Natural killer cell (primary cell): Measurements from ENCODE around the gene MRPS35. TPM values are rescaled to one million over a fixed set of nuclear protein-coding genes. Genes with fewer than 3 reads are reported as not detected.
"Not testable (repeated sequence)": the region's sequence is repeated elsewhere in the genome, so short reads cannot be mapped to it uniquely, and the experiment has no call there.

ENCODE experiments used
- ATAC-seq, 3 donors: fragments of 150-1000 bp in 2 of 3; fragments of 200-7000 bp in 1 of 3; cut with Tn5 transposase; 1 replicate in 1 of 3; 2 replicates in 2 of 3; pipeline ENCODE4 v1.10.0; 2021; ENCODE audit warnings: mild to moderate bottlenecking in 2 of 3, moderate library complexity in 2 of 3
- DNase-seq, 2 donors: peaks; one replicate each; pipeline versions ENCODE4 v3.0.0 to v3.0.0-alpha.2; 2013 to 2021; ENCODE audit warnings: mixed read lengths in 1 of 2
- H3K27ac ChIP-seq: one replicate; pipeline ENCODE4 v1.5.1; 2013; ENCODE audit warnings: mild to moderate bottlenecking, low read length
- H3K27me3 ChIP-seq: one replicate; pipeline ENCODE4 v1.6.1; 2013; ENCODE audit warnings: low read length; ENCODE audit not compliant: control insufficient read depth, insufficient read depth
- H3K36me3 ChIP-seq: one replicate; pipeline ENCODE4 v1.6.1; 2013; ENCODE audit warnings: low read length; ENCODE audit not compliant: control insufficient read depth, insufficient read depth
- H3K4me1 ChIP-seq: one replicate; pipeline ENCODE4 v1.6.1; 2013; ENCODE audit warnings: low read length; ENCODE audit not compliant: control insufficient read depth, insufficient read depth
- H3K4me3 ChIP-seq: one replicate; pipeline ENCODE4 v1.5.1; 2013; ENCODE audit warnings: low read length
- H3K9me3 ChIP-seq: one replicate; pipeline ENCODE4 v1.6.1; 2013; ENCODE audit warnings: low read length; ENCODE audit not compliant: control insufficient read depth, insufficient read depth
- H3K27ac Mint-ChIP-seq, 2 donors: one replicate each; pipeline ENCODE4 v1.8.0; 2022; ENCODE audit warnings: mild to moderate bottlenecking in 2 of 2, mixed read lengths in 2 of 2, moderate library complexity in 1 of 2
- H3K27me3 Mint-ChIP-seq, 2 donors: one replicate each; pipeline ENCODE4 v1.8.0; 2022; ENCODE audit warnings: low read depth in 2 of 2, mixed read lengths in 2 of 2
- H3K36me3 Mint-ChIP-seq: one replicate; pipeline ENCODE4 v1.8.0; 2022; ENCODE audit warnings: mixed read lengths
- H3K4me1 Mint-ChIP-seq, 2 donors: one replicate each; pipeline ENCODE4 v1.8.0; 2022; ENCODE audit warnings: mixed read lengths in 2 of 2
- H3K4me3 Mint-ChIP-seq: one replicate; pipeline ENCODE4 v1.8.0; 2022; ENCODE audit warnings: mild to moderate bottlenecking, moderate library complexity, mixed read lengths
- H3K9me3 Mint-ChIP-seq, 2 donors: one replicate each; pipeline ENCODE4 v1.8.0; 2022; ENCODE audit warnings: mixed read lengths in 2 of 2
- CTCF ChIP-seq: fragments of 200-600 bp; IDR thresholded peaks from one replicate; pipeline ENCODE4 v1.8.0; 2022; ENCODE audit warnings: antibody characterized with exemption
- WGBS: methylation state at CpG from one replicate; pipeline ENCODE4 v1.1.7; 2013; ENCODE audit warnings: missing lambda C conversion rate; ENCODE audit not compliant: insufficient coverage; 5-methylcytosine and 5-hydroxymethylcytosine counted together
- intact Hi-C: fragments of 100-400 bp; cut with micrococcal nuclease; formaldehyde crosslinking; loops from one replicate; pipeline ENCODE4 v1.14.2; 2022
- total RNA-seq, 4 donors: library from RNA; stranded (reverse); fragments of 120-200 nt in 1 of 4; gene quantifications; one replicate each; pipeline versions ENCODE4 v1.2.3 to v1.2.4, GENCODE V29; 2013 to 2022

Gene MRPS35
- total RNA-seq, 3 donors from 2014 or later (not counting 1 experiment from before 2014, with no cell fraction given) = 16.7 to 20.5 (median 18.6) TPM

GRCh38 chr12:27733052-27733656 lies 22.5 kb downstream of the MRPS35 start:
- DNase-seq (peak in 1 of 2 donors; percentile 65), ATAC-seq (peak in 2 of 3 donors; percentile 69 to 75)
- Mint-ChIP-seq H3K4me1 (no peaks in the 10 kb centered on the region), H3K36me3 (peaks cover 7% of the 10 kb centered on the region), H3K9me3 (no peaks in the 10 kb centered on the region), H3K27ac (no peak overlapping the region), H3K27me3 (no peaks in the 10 kb centered on the region), H3K4me3 (no peak overlapping the region)
- Histone ChIP-seq H3K36me3 (peaks cover 38% of the 10 kb centered on the region), H3K4me1 (no peaks in the 10 kb centered on the region), H3K27me3 (no peaks in the 10 kb centered on the region), H3K27ac (no peak overlapping the region), H3K9me3 (no peaks in the 10 kb centered on the region), H3K4me3 (no peak overlapping the region)
- WGBS = 73% methylated on average over 2 of the region's 3 CpGs
- intact Hi-C loops = loop anchor here (1.0 to 2.0 kb wide), 2 partner anchors 88 to 208 kb away; no protein-coding TSS in a partner anchor
- no peak for TF ChIP-seq CTCF

DNA sequence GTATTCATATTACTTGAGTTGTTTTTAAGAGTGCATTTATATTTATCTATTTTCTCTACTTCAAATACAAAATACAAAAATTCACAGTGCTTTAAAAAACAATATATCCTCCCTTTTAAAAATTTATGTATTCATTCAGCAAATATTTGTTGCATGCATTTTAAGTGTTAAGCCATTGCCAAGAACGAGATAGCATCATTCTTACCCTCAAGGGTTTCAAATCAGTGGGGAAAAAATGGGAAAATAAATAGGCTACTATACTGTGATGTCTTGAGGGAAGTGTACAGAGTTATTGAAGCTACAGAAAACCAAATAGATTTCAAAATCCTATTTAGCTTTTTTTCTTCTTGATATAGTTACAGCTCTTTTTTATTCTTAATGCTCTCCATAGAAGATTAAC lies 23.2 kb downstream of the MRPS35 start:
- Mint-ChIP-seq H3K27me3 (no peaks in the 10 kb centered on the region), H3K4me3 (no peak overlapping the region), H3K9me3 (no peaks in the 10 kb centered on the region), H3K4me1 (no peaks in the 10 kb centered on the region), H3K36me3 (peaks cover 7% of the 10 kb centered on the region), H3K27ac (no peak overlapping the region)
- no peak for ATAC-seq
- intact Hi-C loops = loop anchor here (1.0 to 2.0 kb wide), 2 partner anchors 88 to 207 kb away; no protein-coding TSS in a partner anchor
- H3K27me3 ChIP-seq = no peaks in the 10 kb centered on the region
- no peak for DNase-seq
- no peak overlapping the region for H3K4me3 ChIP-seq
- no peak overlapping the region for H3K27ac ChIP-seq
- no peaks in the 10 kb centered on the region for H3K9me3 ChIP-seq
- no peak for TF ChIP-seq CTCF
- H3K4me1 ChIP-seq = no peaks in the 10 kb centered on the region
- WGBS = 100% methylated on average over 1 of the region's 1 CpG
- peaks cover 42% of the 10 kb centered on the region for H3K36me3 ChIP-seq

- H3K27ac ChIP-seq, DNase-seq, H3K9me3 ChIP-seq, H3K4me1 Mint-ChIP-seq, ATAC-seq, intact Hi-C loops, H3K4me1 ChIP-seq, H3K4me3 Mint-ChIP-seq, H3K27me3 ChIP-seq, H3K27me3 Mint-ChIP-seq, H3K36me3 Mint-ChIP-seq, H3K4me3 ChIP-seq, H3K9me3 Mint-ChIP-seq, H3K27ac Mint-ChIP-seq: not testable (repeated sequence)
- H3K36me3 ChIP-seq = peaks cover 47% of the 10 kb centered on the region
- 96% methylated on average over 8 of the region's 9 CpGs for WGBS
These were observed 23.7 kb downstream of the MRPS35 start for GRCh38 chr12:27734321-27734720.

GRCh38 chr12:27743601-27744000 lies 33.0 kb downstream of the MRPS35 start:
- Mint-ChIP-seq H3K4me1 (no peaks in the 10 kb centered on the region), H3K27ac (no peak overlapping the region), H3K4me3 (no peak overlapping the region), H3K36me3 (peaks cover 14% of the 10 kb centered on the region), H3K9me3 (no peaks in the 10 kb centered on the region), H3K27me3 (no peaks in the 10 kb centered on the region)
- H3K36me3 ChIP-seq = peaks cover 25% of the 10 kb centered on the region
- no peak overlapping the region for H3K27ac ChIP-seq
- TF ChIP-seq CTCF = no peak
- WGBS = 100% methylated on average over 4 of the region's 5 CpGs
- H3K9me3 ChIP-seq = no peaks in the 10 kb centered on the region
- DNase-seq (no peak), ATAC-seq (no peak)
- no peaks in the 10 kb centered on the region for H3K4me1 ChIP-seq
- no peaks in the 10 kb centered on the region for H3K27me3 ChIP-seq
- intact Hi-C loops = no loop called here
- no peak overlapping the region for H3K4me3 ChIP-seq

- peaks cover 14% of the 10 kb centered on the region for H3K36me3 Mint-ChIP-seq
- H3K4me1 ChIP-seq, H3K27me3 Mint-ChIP-seq, H3K9me3 Mint-ChIP-seq, H3K27ac ChIP-seq, H3K9me3 ChIP-seq, H3K27ac Mint-ChIP-seq, intact Hi-C loops, H3K4me3 ChIP-seq, ATAC-seq, DNase-seq, H3K27me3 ChIP-seq, H3K4me3 Mint-ChIP-seq, H3K4me1 Mint-ChIP-seq: not testable (repeated sequence)
- WGBS = 100% methylated on average over 1 of the region's 1 CpG
- H3K36me3 ChIP-seq = peaks cover 14% of the 10 kb centered on the region
These were observed 35.1 kb downstream of the MRPS35 start for GRCh38 chr12:27745734-27746133.
